SU-DHL-6 (cell line): ENCODE data around the gene BAZ1A.

ENCODE experiments used
- CTCF ChIP-seq: fragments of 200-600 bp; sonication (generic); IDR thresholded peaks from one replicate; pipeline ENCODE4 v1.5.1; 2017; ENCODE audit warnings: antibody characterized with exemption, mild to moderate bottlenecking, low read length, moderate library complexity; ENCODE audit not compliant: insufficient read depth, poor library complexity, severe bottlenecking
- EZH2phosphoT487 ChIP-seq: fragments of 200-600 bp; sonication (generic), shearing (Covaris generic); conservative IDR thresholded peaks from 2 replicates; pipeline ENCODE4 v1.6.1; 2018; ENCODE audit warnings: mild to moderate bottlenecking, antibody characterized with exemption, low read length, moderate library complexity, mixed read lengths

DNA sequence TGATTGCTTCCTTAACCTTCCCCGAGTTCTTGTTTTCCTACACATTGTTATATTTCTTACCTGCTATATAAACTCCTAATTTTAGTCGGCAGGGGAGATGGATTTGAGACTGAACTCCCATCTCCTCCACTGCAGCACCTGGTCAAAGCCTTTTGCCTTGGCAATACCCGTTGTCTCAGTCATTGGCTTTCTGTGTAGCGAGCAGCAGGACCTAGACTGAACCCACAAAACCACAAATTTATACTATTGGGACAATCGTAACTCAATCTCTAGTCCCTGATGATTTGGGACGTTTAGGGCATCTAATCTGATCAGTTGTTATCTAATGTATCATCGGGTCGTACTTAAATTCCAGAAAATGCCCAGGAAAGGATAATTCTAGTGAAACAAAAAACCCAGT, 37.8 kb upstream of the BAZ1A start:
- no peak for TF ChIP-seq CTCF
- no peak for TF ChIP-seq EZH2phosphoT487
